Embryonic facial prominence (tissue), 1 donor: ENCODE data around the gene WSCD2.

Experiments
- DNase-seq: peaks from one replicate; pipeline ENCODE4 v3.0.0-alpha.2; 2016; ENCODE audit errors: extremely low spot score

The WSCD2 gene

GRCh38 chr12:108267450-108267849 is 138.4 kb downstream of the WSCD2 start:
- DNase-seq: no peak

- no peak for DNase-seq
Measured at GRCh38 chr12:108268397-108268796, 139.3 kb downstream of the WSCD2 start.

- DNase-seq: no peak
Measured at GRCh38 chr12:108269224-108269623, 140.1 kb downstream of the WSCD2 start.

GRCh38 chr12:108270035-108270848 is 141.2 kb downstream of the WSCD2 start:
- no peak for DNase-seq

- DNase-seq: no peak
Measured at GRCh38 chr12:108270849-108271143, 141.7 kb downstream of the WSCD2 start.

GRCh38 chr12:108271951-108272872 is 143.1 kb downstream of the WSCD2 start:
- no peak for DNase-seq

GRCh38 chr12:108273217-108273616 is 144.1 kb downstream of the WSCD2 start:
- DNase-seq: no peak

- no peak for DNase-seq
Measured at GRCh38 chr12:108277613-108278012, 148.5 kb downstream of the WSCD2 start.

GRCh38 chr12:108282160-108282559 is 153.1 kb downstream of the WSCD2 start:
- no peak for DNase-seq

GRCh38 chr12:108282676-108283075 is 153.6 kb downstream of the WSCD2 start:
- no peak for DNase-seq

GRCh38 chr12:108284163-108284562 is 155.1 kb downstream of the WSCD2 start:
- no peak for DNase-seq

GRCh38 chr12:108285016-108285415 is 155.9 kb downstream of the WSCD2 start:
- no peak for DNase-seq

GRCh38 chr12:108287227-108287626 is 158.1 kb downstream of the WSCD2 start:
- DNase-seq: no peak

- no peak for DNase-seq
Measured at GRCh38 chr12:108289350-108290161, 160.5 kb downstream of the WSCD2 start.

- DNase-seq: no peak
Measured at GRCh38 chr12:108295641-108296040, 166.6 kb downstream of the WSCD2 start.

- no peak for DNase-seq
Measured at GRCh38 chr12:108296945-108297344, 167.9 kb downstream of the WSCD2 start.

GRCh38 chr12:108297424-108297823 is 168.3 kb downstream of the WSCD2 start:
- no peak for DNase-seq

GRCh38 chr12:108297895-108298760 is 169.0 kb downstream of the WSCD2 start:
- DNase-seq: no peak

GRCh38 chr12:108298761-108299275 is 169.7 kb downstream of the WSCD2 start:
- DNase-seq: no peak

GRCh38 chr12:108299516-108299915 is 170.4 kb downstream of the WSCD2 start:
- DNase-seq: no peak
